IPS-18a (cell line): ENCODE measurements around the gene BIRC7.

ENCODE experiments used
- H3K27ac ChIP-seq: one replicate; pipeline ENCODE4 v1.5.1; 2013; ENCODE audit warnings: low read length
- H3K27me3 ChIP-seq: one replicate; pipeline ENCODE4 v1.6.1; 2013; ENCODE audit warnings: mild to moderate bottlenecking, low read length; ENCODE audit not compliant: control insufficient read depth, insufficient read depth
- H3K36me3 ChIP-seq: one replicate; pipeline ENCODE4 v1.6.1; 2013; ENCODE audit warnings: low read depth, low read length; ENCODE audit not compliant: control insufficient read depth
- H3K4me1 ChIP-seq: one replicate; pipeline ENCODE4 v1.6.1; 2013; ENCODE audit warnings: low read depth, low read length; ENCODE audit not compliant: control insufficient read depth
- H3K4me3 ChIP-seq: one replicate; pipeline ENCODE4 v1.5.1; 2013; ENCODE audit warnings: low read length
- H3K9ac ChIP-seq: one replicate; pipeline ENCODE4 v1.6.1; 2013; ENCODE audit warnings: mild to moderate bottlenecking, low read length, moderate library complexity
- H3K9me3 ChIP-seq: one replicate; pipeline ENCODE4 v1.6.1; 2013; ENCODE audit warnings: low read depth, low read length; ENCODE audit not compliant: control insufficient read depth

The BIRC7 gene, protein sequence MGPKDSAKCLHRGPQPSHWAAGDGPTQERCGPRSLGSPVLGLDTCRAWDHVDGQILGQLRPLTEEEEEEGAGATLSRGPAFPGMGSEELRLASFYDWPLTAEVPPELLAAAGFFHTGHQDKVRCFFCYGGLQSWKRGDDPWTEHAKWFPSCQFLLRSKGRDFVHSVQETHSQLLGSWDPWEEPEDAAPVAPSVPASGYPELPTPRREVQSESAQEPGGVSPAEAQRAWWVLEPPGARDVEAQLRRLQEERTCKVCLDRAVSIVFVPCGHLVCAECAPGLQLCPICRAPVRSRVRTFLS

DNA sequence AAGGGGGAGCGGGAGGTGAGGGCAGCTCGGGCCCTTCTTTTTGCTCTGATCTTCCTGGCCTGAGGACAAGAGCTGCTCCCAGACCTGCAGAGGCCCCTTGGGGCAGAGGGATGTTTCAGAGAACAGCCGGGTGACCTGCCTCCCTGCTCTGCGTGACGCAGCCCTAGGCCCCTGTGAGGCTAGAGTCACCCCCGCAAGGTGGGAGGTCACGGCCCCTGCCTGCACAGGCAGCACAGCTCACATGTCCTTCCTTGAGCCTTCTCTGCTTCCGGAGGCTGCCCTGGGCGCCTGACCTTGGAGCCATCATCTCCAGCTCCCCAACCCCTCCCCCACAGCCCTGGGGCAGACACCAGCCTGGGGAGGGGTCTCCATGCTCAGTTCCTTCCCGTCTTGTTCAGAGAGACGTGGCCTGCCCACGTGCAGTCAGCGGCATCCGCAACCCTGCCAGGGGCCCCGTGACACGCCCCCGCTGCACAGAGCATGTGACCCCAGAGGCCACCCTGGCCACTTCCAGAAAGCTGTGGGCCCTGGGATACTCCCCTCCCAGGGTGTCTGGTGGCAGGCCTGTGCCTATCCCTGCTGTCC, at the start of gene BIRC7:
BIRC7 (plus strand) TSS at position 507 of the 585 bp plus-strand sequence. CDS start 192 bp downstream, outside the sequence.
- Histone ChIP-seq H3K9me3 (no peaks in the 10 kb centered on the region), H3K4me1 (peaks cover 6% of the 10 kb centered on the region), H3K4me3 (peak within 1 kb of the TSS; percentile 32), H3K9ac (no peak within 1 kb of the TSS), H3K27ac (no peak within 1 kb of the TSS), H3K36me3 (no peaks in the 10 kb centered on the region), H3K27me3 (peaks cover 4% of the 10 kb centered on the region)

DNA sequence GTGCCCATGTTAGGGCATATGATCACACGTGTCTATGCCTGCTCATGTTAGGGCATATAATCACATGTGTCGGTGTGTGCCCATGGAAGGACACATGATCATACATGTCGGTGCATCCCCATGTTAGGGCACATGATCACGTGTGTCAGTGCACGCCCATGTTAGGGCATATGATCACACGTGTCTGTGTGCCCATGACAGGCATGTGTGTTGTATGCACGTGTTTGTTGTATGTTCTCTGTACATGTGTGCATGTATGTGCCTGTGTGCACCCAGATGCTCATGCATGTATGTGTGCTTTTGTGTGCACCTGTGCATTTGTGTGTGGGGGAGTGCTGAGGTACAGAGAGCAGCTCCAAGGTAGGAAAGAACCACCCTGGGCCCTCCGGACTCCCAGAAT, 49.6 kb upstream of the BIRC7 start:
- Histone ChIP-seq H3K27ac (no peak overlapping the region), H3K9me3 (no peaks in the 10 kb centered on the region), H3K27me3 (no peaks in the 10 kb centered on the region), H3K4me3 (no peak overlapping the region), H3K36me3 (no peaks in the 10 kb centered on the region), H3K4me1 (no peaks in the 10 kb centered on the region), H3K9ac (no peak overlapping the region)

DNA sequence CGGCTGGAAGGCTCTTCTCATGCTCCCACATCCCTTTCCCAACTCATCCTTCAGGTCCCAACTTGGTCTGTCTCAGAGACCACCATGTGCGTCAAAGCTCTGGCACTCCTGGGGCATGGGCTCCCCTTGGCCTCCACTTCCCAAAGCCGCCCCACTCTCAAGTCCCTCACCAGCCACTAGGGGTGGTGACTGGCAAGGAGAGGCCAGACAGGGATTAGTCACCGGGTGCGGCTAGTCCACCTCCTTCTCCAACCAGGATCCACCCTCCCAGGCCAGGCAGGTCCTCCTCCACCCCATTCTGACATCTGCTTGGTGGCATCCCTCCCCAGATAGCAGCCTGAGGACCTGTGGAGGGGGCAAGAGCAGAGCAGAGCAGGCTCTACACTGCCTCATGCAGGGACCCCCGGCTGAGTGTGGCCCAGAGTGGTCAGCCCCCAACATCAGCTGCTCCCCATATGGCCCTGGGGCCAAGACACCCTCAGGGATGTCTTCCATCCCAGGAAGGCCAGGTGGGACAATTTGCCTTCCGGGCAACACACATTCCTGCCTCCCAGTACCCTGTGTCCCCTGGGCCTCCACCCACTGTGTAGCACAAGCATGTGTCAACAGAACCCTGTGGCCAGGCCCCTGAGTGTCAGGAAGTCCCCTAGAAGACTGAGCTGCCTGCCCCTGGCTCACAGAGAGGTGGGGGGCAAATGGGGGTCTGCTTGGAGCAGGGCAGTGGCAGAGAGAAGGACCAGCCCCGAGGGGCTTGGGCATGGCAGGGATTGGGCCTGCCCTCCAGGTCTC, 49.0 kb upstream of the BIRC7 start:
- Histone ChIP-seq H3K9me3 (no peaks in the 10 kb centered on the region), H3K9ac (no peak overlapping the region), H3K4me3 (no peak overlapping the region), H3K27ac (no peak overlapping the region), H3K4me1 (no peaks in the 10 kb centered on the region), H3K36me3 (no peaks in the 10 kb centered on the region), H3K27me3 (no peaks in the 10 kb centered on the region)

DNA sequence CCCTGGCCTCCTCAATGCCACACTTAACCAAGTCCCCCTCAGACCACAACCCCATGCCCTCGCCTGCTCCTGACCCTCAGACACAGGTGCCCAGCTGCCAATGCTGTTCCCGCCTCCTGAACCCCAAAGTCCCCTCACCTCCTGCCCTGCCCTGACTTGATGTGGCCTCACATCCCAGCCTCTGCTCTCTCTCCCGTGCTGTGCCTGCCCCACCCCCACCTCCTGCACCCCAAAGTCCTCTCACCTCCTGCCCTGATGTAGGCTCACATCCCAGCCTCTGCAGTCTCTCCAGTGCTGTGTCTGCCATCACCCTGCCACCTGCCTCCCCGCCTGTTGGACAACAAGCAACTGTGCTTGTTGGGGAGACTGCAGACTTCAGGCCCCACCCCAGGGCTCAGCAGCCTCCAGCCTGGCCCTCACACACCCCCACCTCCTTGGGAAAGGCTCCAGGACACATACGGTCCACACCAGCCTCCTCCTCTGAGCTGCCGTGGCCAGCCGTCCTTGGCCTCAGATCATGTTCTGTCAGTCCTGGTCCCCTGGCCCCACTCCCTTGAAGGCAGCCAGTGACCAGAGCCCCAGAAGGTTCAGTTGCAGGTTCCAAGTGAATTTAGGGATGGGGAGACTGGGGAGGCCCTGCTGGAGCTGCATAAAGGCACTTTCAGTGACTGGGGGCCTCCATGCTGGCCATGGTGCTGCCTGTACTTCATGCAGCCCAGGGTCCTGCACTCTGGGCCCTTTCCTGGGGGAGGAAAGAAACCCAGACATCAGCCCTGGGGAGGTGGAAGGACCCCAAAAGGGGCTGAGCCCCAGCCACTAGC, 48.2 kb upstream of the BIRC7 start:
- Histone ChIP-seq H3K27ac (no peak overlapping the region), H3K9me3 (no peaks in the 10 kb centered on the region), H3K36me3 (no peaks in the 10 kb centered on the region), H3K27me3 (no peaks in the 10 kb centered on the region), H3K9ac (no peak overlapping the region), H3K4me1 (no peaks in the 10 kb centered on the region), H3K4me3 (no peak overlapping the region)

DNA sequence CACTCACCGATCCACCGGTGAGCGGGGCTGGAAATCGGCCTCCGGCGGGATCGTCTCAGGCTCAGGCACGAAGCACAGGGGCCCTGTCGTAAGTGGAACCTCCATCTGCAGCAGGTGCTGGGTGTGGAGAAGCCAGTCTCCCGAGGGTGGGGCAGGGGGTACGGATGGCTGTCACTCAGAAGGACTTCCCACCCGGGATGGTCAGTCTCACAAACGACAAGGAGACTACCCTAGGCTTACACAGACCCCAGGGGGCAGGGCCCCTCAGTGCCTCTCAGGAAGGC, 47.6 kb upstream of the BIRC7 start:
- no peaks in the 10 kb centered on the region for H3K9me3 ChIP-seq
- no peak overlapping the region for H3K4me3 ChIP-seq
- H3K4me1 ChIP-seq: no peaks in the 10 kb centered on the region
- no peak overlapping the region for H3K27ac ChIP-seq
- H3K36me3 ChIP-seq: no peaks in the 10 kb centered on the region
- H3K27me3 ChIP-seq: no peaks in the 10 kb centered on the region
- no peak overlapping the region for H3K9ac ChIP-seq

DNA sequence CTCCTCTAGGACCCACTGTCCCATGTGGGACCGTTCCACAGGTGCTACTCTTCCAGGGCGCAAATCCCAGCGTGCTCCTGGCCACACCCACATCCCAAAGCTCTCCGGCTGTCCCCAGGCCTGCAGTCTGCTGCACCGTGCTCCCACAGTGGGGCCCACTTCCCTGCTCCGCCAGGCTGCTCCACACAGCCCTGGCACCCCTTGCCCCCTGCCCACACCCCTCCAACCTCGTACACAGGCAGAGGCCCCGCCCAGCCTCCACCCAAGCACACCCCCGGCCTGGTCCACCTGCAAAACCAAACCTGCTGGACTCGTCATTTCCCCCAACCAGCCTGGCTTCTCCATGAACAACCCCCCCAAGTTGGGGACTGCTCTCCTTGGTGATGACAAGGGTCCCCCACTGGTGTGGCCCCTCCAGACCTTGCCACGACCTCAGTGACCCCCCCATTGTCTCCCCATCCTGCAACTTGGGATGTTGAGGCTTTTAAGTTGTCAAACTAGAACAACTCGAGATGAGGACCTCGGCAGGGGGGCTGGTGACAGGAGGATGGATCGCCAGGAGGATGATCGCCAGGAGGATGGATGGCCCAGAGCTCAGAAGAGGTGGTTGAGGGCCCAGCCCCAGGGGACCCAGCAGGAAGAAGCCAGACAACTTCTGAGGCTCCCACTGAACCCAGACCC, 46.9 kb upstream of the BIRC7 start:
- no peak overlapping the region for H3K27ac ChIP-seq
- no peaks in the 10 kb centered on the region for H3K27me3 ChIP-seq
- no peaks in the 10 kb centered on the region for H3K9me3 ChIP-seq
- H3K4me1 ChIP-seq: no peaks in the 10 kb centered on the region
- H3K4me3 ChIP-seq: no peak overlapping the region
- no peaks in the 10 kb centered on the region for H3K36me3 ChIP-seq
- no peak overlapping the region for H3K9ac ChIP-seq

DNA sequence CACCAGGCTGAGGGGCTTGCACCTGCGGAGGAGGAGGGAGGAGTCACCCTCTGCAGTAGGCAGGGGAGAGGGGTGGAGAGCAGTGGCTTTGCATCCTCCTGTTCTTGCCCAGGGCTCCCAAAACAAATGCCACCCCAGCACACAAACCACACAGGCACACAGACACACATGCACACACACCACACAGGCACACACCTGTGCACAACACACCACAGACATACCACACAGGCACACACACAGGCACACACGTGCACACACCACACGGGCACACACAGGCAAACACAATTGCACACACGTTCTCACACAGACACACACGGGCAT, 46.4 kb upstream of the BIRC7 start:
- Histone ChIP-seq H3K9me3 (no peaks in the 10 kb centered on the region), H3K27me3 (no peaks in the 10 kb centered on the region), H3K27ac (no peak overlapping the region), H3K9ac (no peak overlapping the region), H3K4me3 (no peak overlapping the region), H3K4me1 (no peaks in the 10 kb centered on the region), H3K36me3 (no peaks in the 10 kb centered on the region)

DNA sequence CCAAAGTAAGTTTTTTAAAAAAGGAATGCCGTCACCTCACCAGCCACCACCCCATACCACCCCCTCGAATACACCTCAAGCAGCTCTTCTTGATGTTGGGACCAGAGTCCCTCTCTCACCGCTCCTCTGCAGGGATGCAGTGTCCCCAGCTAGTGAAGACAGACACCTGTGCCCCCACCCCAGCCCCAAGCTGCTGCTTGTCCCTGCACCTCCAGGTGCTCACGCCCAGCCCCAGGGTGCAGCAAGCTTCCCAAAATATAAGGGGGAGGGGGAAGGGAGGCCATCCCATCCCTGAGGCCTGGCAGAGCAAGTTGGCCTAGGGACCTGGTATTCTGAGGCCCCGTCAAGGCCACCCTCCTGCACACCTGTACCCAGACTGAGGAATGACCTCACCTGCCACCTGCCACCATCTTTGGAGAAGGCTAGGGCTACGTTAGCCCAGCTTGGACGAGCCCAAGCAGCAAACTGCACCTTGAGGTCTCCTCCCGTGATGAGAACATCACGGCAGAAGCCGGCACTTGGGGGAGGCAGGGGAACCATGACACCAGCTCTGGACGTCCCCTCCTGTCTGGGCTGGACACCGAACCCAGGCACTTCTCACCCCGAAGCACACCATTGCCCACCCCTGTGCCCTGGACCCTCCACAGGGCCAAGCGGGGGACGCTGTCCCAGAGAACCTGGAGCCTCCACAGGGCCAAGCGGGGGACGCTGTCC, 45.7 kb upstream of the BIRC7 start:
- no peaks in the 10 kb centered on the region for H3K27me3 ChIP-seq
- peaks cover under 1% of the 10 kb centered on the region for H3K36me3 ChIP-seq
- no peaks in the 10 kb centered on the region for H3K4me1 ChIP-seq
- H3K4me3 ChIP-seq: no peak overlapping the region
- no peak overlapping the region for H3K9ac ChIP-seq
- H3K27ac ChIP-seq: no peak overlapping the region
- H3K9me3 ChIP-seq: no peaks in the 10 kb centered on the region

DNA sequence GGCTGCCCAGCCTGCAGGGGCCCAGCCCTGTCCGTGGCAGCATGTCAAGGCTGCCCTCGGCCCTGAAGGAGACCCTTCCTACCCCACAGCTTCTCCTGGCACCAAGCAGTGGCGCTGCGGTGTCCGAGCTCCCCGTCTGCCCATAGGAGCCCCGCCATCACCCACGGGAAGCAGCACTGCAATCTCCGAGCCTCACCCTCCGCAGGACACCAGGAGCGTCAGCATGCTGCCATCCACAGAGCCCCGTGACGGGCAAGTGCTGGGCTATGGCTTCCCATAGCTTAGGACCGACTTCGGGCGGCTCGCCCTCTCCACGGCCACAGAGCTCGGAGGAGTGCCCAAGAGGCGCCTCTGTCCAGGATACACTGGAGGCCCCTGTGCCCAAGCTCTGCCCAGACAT, 44.9 kb upstream of the BIRC7 start:
- H3K36me3 ChIP-seq: peaks cover 9% of the 10 kb centered on the region
- no peaks in the 10 kb centered on the region for H3K9me3 ChIP-seq
- H3K27me3 ChIP-seq: no peaks in the 10 kb centered on the region
- H3K4me3 ChIP-seq: no peak overlapping the region
- no peak overlapping the region for H3K9ac ChIP-seq
- no peak overlapping the region for H3K27ac ChIP-seq
- H3K4me1 ChIP-seq: no peaks in the 10 kb centered on the region

DNA sequence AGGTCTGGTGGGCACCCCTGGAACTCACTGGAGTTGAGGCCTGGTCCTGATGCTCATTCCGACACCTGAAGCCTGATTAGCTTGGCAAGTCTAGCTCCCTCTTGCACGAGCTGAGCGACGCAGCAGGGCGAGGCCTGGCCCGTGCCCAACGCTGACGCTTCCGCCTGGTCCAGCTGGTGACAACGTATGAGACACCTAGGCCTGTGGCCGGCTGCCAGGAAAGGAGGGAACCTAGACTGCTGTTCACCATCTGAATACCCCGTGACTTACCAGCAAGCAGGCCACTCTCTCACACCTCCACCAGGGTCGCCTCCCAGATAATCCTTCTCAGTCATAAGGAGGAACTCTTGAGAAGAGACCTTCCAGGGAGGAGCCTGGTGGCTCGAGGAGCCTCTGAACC, 44.3 kb upstream of the BIRC7 start:
- H3K9me3 ChIP-seq: no peaks in the 10 kb centered on the region
- H3K36me3 ChIP-seq: peaks cover 12% of the 10 kb centered on the region
- H3K4me3 ChIP-seq: no peak overlapping the region
- no peak overlapping the region for H3K9ac ChIP-seq
- no peaks in the 10 kb centered on the region for H3K4me1 ChIP-seq
- H3K27ac ChIP-seq: no peak overlapping the region
- H3K27me3 ChIP-seq: no peaks in the 10 kb centered on the region

DNA sequence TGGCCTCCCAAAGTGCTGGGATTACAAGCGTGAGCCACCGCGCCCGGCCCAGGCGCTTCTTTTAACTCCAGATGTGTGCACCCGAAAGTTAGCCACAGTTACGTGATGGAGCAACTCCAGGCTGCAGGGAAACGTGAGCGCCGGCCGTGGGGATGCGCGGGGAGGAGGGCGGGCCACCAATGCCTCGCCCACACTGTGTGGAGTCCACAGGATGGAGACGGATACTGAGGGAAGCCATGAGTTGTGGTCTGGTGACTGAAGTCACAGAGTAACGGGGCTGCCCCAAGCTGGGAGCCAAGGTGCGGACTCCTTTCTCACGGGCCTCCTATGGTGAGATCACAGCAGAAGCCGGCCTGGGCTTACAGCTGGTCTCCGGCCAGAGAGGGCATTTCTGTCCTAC, 43.0 kb upstream of the BIRC7 start:
- H3K9ac ChIP-seq: no peak overlapping the region
- no peak overlapping the region for H3K27ac ChIP-seq
- H3K4me3 ChIP-seq: no peak overlapping the region
- H3K4me1 ChIP-seq: no peaks in the 10 kb centered on the region
- no peaks in the 10 kb centered on the region for H3K27me3 ChIP-seq
- peaks cover 20% of the 10 kb centered on the region for H3K36me3 ChIP-seq
- no peaks in the 10 kb centered on the region for H3K9me3 ChIP-seq
